HepG2 (cell line): ENCODE measurements around the gene GTF2H4. TPM values are rescaled to one million over a fixed set of nuclear protein-coding genes. Genes with fewer than 3 reads are reported as not detected.

ENCODE experiments used
- ATAC-seq: fragments of 200-7000 bp; cut with Tn5 transposase; 3 replicates; pipeline ENCODE4 v1.9.1; 2020; ENCODE audit warnings: mild to moderate bottlenecking, moderate library complexity
- BruUV-seq: library from RNA; stranded (reverse); fragments of 400-500 nt; replicated peaks from 2 replicates; lab custom pipeline; 2021; lab: Mats Ljungman, UMichigan
- CTCF ChIA-PET: fragments of 300-600 bp; formaldehyde crosslinking; extraction: SDS; loops from one replicate; lab custom pipeline; 2021; ENCODE audit warnings: low total read pairs, inconsistent platforms, low intra/inter-chr PET ratio; lab: Yijun Ruan, JAX
- POLR2A ChIA-PET: fragments of 350-600 bp; sonication (Branson Sonifier 250); formaldehyde crosslinking; loops from one replicate; lab custom pipeline; 2020; ENCODE audit warnings: antibody characterized with exemption, inconsistent platforms; lab: Yijun Ruan, JAX
- DNase-seq: peaks from one replicate; pipeline ENCODE4 v3.0.0-alpha.2; 2015; ENCODE audit warnings: low spot score
- FAIRE-seq: peaks from 3 replicates; lab custom pipeline; 2011; peaks lifted over from hg19 to GRCh38; lab: Jason Lieb, UNC
- H2AFZ ChIP-seq: one replicate; pipeline ENCODE4 v1.6.1; 2011; ENCODE audit warnings: low read length, inconsistent platforms
- H3K27ac ChIP-seq: fragments of 300-600 bp; 3 replicates; pipeline ENCODE4 v1.8.0; 2011; ENCODE audit warnings: mixed run types, mild to moderate bottlenecking, mixed read lengths, low read length, inconsistent platforms; ENCODE audit not compliant: insufficient read depth; ENCODE audit errors: extremely low read length
- H3K27me3 ChIP-seq, 2 experiments: fragments of 200-600 bp in 1 of 2; 2 replicates in 1 of 2; 3 replicates in 1 of 2; pipeline versions ENCODE4 v1.6.0 to v1.8.0; 2011; ENCODE audit warnings: low read length in 2 of 2, mild to moderate bottlenecking in 2 of 2, moderate library complexity in 2 of 2, inconsistent platforms in 1 of 2; ENCODE audit not compliant: insufficient read depth in 2 of 2, control insufficient read depth in 1 of 2
- H3K36me3 ChIP-seq, 2 experiments: fragments of 200-600 bp in 1 of 2; replicated peaks in 1 of 2; 2 replicates in 1 of 2; 3 replicates in 1 of 2; pipeline versions ENCODE4 v1.5.1 to v1.8.0; 2011; ENCODE audit warnings: low read length in 2 of 2, inconsistent platforms in 1 of 2; ENCODE audit not compliant: insufficient read depth in 2 of 2, control insufficient read depth in 1 of 2
- H3K4me1 ChIP-seq: 2 replicates; pipeline ENCODE4 v1.5.1; 2012; ENCODE audit warnings: low read length, inconsistent platforms; ENCODE audit not compliant: insufficient read depth
- H3K4me2 ChIP-seq: 2 replicates; pipeline ENCODE4 v1.6.0; 2011; ENCODE audit warnings: low read depth, low read length, inconsistent platforms
- H3K4me3 ChIP-seq, 3 experiments: fragments of 200-600 bp in 1 of 3; sonication (generic), shearing (Covaris generic) in 1 of 3; replicated peaks in 1 of 3; 2 replicates each; pipeline ENCODE4 v1.5.1; 2011 to 2016; ENCODE audit warnings: low read length in 3 of 3, inconsistent platforms in 2 of 3, low read depth in 2 of 3, mild to moderate bottlenecking in 2 of 3, control low read depth in 1 of 3, mixed read lengths in 1 of 3; ENCODE audit not compliant: insufficient read depth in 1 of 3
- H3K79me2 ChIP-seq: one replicate; pipeline ENCODE4 v1.6.1; 2011; ENCODE audit warnings: low read length, inconsistent platforms; ENCODE audit not compliant: insufficient read depth
- H3K9ac ChIP-seq: 2 replicates; pipeline ENCODE4 v1.6.0; 2011; ENCODE audit warnings: mild to moderate bottlenecking, low read depth, low read length, inconsistent platforms; ENCODE audit not compliant: insufficient read depth
- H3K9me3 ChIP-seq: 2 replicates; pipeline ENCODE4 v1.5.1; 2012; ENCODE audit warnings: mild to moderate bottlenecking, low read length
- H4K20me1 ChIP-seq: 2 replicates; pipeline ENCODE4 v1.6.0; 2011; ENCODE audit warnings: inconsistent platforms, mild to moderate bottlenecking, low read length, moderate library complexity; ENCODE audit not compliant: insufficient read depth
- KLF12 ChIP-seq: sonication (generic); formaldehyde crosslinking; IDR thresholded peaks from 2 replicates; pipeline ENCODE4 v1.4.0; 2020; ENCODE audit warnings: missing genetic modification reagents, borderline replicate concordance
- PITX1 ChIP-seq: sonication (generic); formaldehyde crosslinking; IDR thresholded peaks from 2 replicates; pipeline ENCODE4 v1.5.1; 2020; ENCODE audit warnings: mild to moderate bottlenecking, missing genetic modification reagents
- STAG1 ChIP-seq: sonication (generic); formaldehyde crosslinking; IDR thresholded peaks from 2 replicates; pipeline ENCODE4 v1.4.0; 2020; ENCODE audit warnings: missing genetic modification reagents
- TEAD3 ChIP-seq: optimal IDR thresholded peaks from 2 replicates; pipeline ENCODE3; 2016; ENCODE audit warnings: borderline replicate concordance
- ZEB1 ChIP-seq: IDR thresholded peaks from 2 replicates; pipeline ENCODE4 v1.6.1; 2012; ENCODE audit warnings: mild to moderate bottlenecking, low read depth, inconsistent platforms; ENCODE audit not compliant: insufficient replicate concordance
- ZFAT ChIP-seq: sonication (generic); formaldehyde crosslinking; conservative IDR thresholded peaks from 2 replicates; pipeline ENCODE4 v1.8.1; 2023; ENCODE audit warnings: missing genetic modification reagents, inconsistent platforms
- ZNF660 ChIP-seq: sonication (generic); formaldehyde crosslinking; IDR thresholded peaks from 2 replicates; pipeline ENCODE4 v1.5.1; 2020; ENCODE audit warnings: mild to moderate bottlenecking, low read depth, missing genetic modification reagents, borderline replicate concordance
- ZNF670 ChIP-seq: sonication (generic); formaldehyde crosslinking; IDR thresholded peaks from 2 replicates; pipeline ENCODE4 v1.8.0; 2022; ENCODE audit warnings: mild to moderate bottlenecking, missing genetic modification reagents, borderline replicate concordance
- ZNF772 ChIP-seq: sonication (generic); formaldehyde crosslinking; IDR thresholded peaks from 2 replicates; pipeline ENCODE4 v1.5.0; 2020; ENCODE audit warnings: mild to moderate bottlenecking, missing genetic modification reagents
- ZSCAN29 ChIP-seq: sonication (generic); formaldehyde crosslinking; conservative IDR thresholded peaks from 2 replicates; pipeline ENCODE4 v1.4.0; 2020; ENCODE audit warnings: mild to moderate bottlenecking, missing genetic modification reagents
- WGBS: methylation state at CpG from one replicate; pipeline ENCODE4 v1.1.6; 2017; ENCODE audit warnings: low lambda C conversion rate; 5-methylcytosine and 5-hydroxymethylcytosine counted together
- in situ Hi-C: cut with HindIII; loops from 2 replicates; pipeline ENCODE4 v1.10.0; 2017; ENCODE audit warnings: low pct_unique_long_range_greater_than_20kb; ENCODE audit not compliant: extremely low pct_ligation_motif_present
- intact Hi-C: fragments of 100-400 bp; cut with micrococcal nuclease; formaldehyde crosslinking; loops from one replicate; pipeline ENCODE4 v1.10.0; 2022; ENCODE audit not compliant: unreplicated experiment
- polyA plus RNA-seq, 8 experiments: library from polyadenylated mRNA; depleted of rRNA in 3 of 8; stranded (reverse) in 7 of 8; unstranded in 1 of 8; fragments of >200 nt; fragmentation: Illumina TruSeq in 4 of 8; extraction: Trizol in 4 of 8; gene quantifications; 2 replicates each; pipeline versions ENCODE4 v1.2.1 to v1.2.3, GENCODE V29; 2011 to 2016; ENCODE audit warnings: low read depth in 4 of 8, missing spikeins in 1 of 8, mixed read lengths in 1 of 8; ENCODE audit not compliant: insufficient read depth in 1 of 8
- total RNA-seq, 5 experiments: library from RNA; depleted of rRNA; stranded (reverse); fragments of >200 nt; fragmentation: Illumina TruSeq; extraction: Trizol; gene quantifications; 2 replicates each; pipeline ENCODE4 v1.2.3, GENCODE V29; 2016; ENCODE audit warnings: low read depth in 1 of 5
- TF ChIP-seq, protein P1 (sequence below): sonication (generic); formaldehyde crosslinking; IDR thresholded peaks from 2 replicates; pipeline ENCODE4 v1.4.0; 2020; ENCODE audit warnings: missing genetic modification reagents, borderline replicate concordance
- TF ChIP-seq, protein P2 (sequence below): IDR thresholded peaks from 2 replicates; pipeline ENCODE4 v1.6.1; 2016; ENCODE audit warnings: control low read depth
- TF ChIP-seq, protein P3 (sequence below): IDR thresholded peaks from 2 replicates; pipeline ENCODE4 v1.6.1; 2016

GTF2H4 gene
- total and polyA plus RNA-seq, 2 of the 13 experiments (the other 11 are each of a cell fraction or from before 2014, with no cell fraction given): 15.9 to 49.3 TPM

DNA sequence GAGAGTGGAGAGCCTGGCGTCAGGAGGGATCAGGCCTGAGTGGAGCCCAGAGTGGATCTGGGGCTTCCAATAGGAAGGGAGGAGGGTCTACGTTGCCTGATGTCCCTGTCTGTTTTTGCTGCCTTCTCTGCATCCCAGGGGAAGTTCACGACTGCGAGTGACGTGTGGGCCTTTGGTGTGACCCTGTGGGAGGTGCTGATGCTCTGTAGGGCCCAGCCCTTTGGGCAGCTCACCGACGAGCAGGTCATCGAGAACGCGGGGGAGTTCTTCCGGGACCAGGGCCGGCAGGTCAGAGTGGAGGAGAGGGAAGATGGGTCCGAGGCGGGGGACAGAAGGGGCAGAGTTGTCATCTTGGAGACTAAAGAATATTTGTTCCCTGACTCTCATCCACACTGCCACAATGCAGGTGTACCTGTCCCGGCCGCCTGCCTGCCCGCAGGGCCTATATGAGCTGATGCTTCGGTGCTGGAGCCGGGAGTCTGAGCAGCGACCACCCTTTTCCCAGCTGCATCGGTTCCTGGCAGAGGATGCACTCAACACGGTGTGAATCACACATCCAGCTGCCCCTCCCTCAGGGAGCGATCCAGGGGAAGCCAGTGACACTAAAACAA, 9.2 kb upstream of the GTF2H4 start (continued):
- TF ChIP-seq, protein P1, sequence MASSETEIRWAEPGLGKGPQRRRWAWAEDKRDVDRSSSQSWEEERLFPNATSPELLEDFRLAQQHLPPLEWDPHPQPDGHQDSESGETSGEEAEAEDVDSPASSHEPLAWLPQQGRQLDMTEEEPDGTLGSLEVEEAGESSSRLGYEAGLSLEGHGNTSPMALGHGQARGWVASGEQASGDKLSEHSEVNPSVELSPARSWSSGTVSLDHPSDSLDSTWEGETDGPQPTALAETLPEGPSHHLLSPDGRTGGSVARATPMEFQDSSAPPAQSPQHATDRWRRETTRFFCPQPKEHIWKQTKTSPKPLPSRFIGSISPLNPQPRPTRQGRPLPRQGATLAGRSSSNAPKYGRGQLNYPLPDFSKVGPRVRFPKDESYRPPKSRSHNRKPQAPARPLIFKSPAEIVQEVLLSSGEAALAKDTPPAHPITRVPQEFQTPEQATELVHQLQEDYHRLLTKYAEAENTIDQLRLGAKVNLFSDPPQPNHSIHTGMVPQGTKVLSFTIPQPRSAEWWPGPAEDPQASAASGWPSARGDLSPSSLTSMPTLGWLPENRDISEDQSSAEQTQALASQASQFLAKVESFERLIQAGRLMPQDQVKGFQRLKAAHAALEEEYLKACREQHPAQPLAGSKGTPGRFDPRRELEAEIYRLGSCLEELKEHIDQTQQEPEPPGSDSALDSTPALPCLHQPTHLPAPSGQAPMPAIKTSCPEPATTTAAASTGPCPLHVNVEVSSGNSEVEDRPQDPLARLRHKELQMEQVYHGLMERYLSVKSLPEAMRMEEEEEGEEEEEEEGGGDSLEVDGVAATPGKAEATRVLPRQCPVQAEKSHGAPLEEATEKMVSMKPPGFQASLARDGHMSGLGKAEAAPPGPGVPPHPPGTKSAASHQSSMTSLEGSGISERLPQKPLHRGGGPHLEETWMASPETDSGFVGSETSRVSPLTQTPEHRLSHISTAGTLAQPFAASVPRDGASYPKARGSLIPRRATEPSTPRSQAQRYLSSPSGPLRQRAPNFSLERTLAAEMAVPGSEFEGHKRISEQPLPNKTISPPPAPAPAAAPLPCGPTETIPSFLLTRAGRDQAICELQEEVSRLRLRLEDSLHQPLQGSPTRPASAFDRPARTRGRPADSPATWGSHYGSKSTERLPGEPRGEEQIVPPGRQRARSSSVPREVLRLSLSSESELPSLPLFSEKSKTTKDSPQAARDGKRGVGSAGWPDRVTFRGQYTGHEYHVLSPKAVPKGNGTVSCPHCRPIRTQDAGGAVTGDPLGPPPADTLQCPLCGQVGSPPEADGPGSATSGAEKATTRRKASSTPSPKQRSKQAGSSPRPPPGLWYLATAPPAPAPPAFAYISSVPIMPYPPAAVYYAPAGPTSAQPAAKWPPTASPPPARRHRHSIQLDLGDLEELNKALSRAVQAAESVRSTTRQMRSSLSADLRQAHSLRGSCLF (CRISPR knock-in tag): no peak
- TF ChIP-seq ZSCAN29 (CRISPR knock-in tag) (no peak), KLF12 (CRISPR knock-in tag) (no peak)
- TF ChIP-seq, all 625 proteins: peak for 0

DNA sequence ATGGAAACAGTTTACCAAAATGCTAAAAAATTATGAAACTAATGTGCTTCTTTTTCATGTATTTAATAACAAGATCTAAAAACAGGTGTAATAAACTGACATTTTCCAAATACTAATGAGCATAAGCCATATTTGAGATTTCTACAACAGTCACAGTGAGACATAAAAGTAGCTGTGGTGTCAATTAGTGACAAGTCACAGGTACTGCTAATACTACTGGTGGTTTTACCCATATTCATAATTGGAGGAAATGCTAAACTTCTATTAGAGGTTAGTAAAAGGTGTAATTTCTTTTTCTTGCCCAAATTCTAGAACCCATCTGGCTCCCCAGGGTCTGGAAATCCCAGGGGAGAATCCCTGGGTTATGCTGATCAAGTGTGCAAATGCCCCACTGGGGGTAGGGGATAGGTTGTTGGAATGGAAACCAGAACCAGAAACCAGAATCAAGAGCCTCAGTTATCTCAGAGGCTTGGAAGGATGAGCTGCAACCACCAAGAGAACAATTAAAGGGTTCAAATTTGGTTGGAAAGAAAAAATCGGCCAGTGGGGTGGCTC, 7.1 kb upstream of the GTF2H4 start:
- Histone ChIP-seq H3K36me3 (peaks cover 17 to 32% of the 10 kb centered on the region in 2 experiments; a peak in 4 of 5 replicates), H3K9ac (no peak overlapping the region), H3K4me2 (no peak overlapping the region), H2AFZ (no peak overlapping the region), H3K4me3 (no peak overlapping the region), H3K9me3 (no peaks in the 10 kb centered on the region), H3K79me2 (no peaks in the 10 kb centered on the region), H3K4me1 (peaks cover 7% of the 10 kb centered on the region), H3K27ac (no peak overlapping the region), H3K27me3 (no peaks in the 10 kb centered on the region), H4K20me1 (no peaks in the 10 kb centered on the region)
- 33% methylated on average over 1 of the region's 1 CpG for WGBS
- in situ Hi-C loops (no loop called here), intact Hi-C loops (no loop called here)
- ChIA-PET POLR2A (interaction anchor here (1.3 kb wide), 1 partner anchor 13 kb away, joined by 3 read pairs; the partner anchor contains the start of gene VARS2), CTCF (no interaction called here)
- ATAC-seq (no peak), DNase-seq (no peak), FAIRE-seq (no peak)
- BruUV-seq: no TSS peak
- TF ChIP-seq ZNF660 (CRISPR knock-in tag): no peak
- TF ChIP-seq, protein P2, sequence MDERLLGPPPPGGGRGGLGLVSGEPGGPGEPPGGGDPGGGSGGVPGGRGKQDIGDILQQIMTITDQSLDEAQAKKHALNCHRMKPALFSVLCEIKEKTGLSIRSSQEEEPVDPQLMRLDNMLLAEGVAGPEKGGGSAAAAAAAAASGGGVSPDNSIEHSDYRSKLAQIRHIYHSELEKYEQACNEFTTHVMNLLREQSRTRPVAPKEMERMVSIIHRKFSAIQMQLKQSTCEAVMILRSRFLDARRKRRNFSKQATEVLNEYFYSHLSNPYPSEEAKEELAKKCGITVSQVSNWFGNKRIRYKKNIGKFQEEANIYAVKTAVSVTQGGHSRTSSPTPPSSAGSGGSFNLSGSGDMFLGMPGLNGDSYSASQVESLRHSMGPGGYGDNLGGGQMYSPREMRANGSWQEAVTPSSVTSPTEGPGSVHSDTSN: no peak
- TF ChIP-seq PITX1 (CRISPR knock-in tag): no peak
- no peak for TF ChIP-seq TEAD3 (CRISPR knock-in tag)
- TF ChIP-seq STAG1 (CRISPR knock-in tag): no peak
- TF ChIP-seq, protein P3, sequence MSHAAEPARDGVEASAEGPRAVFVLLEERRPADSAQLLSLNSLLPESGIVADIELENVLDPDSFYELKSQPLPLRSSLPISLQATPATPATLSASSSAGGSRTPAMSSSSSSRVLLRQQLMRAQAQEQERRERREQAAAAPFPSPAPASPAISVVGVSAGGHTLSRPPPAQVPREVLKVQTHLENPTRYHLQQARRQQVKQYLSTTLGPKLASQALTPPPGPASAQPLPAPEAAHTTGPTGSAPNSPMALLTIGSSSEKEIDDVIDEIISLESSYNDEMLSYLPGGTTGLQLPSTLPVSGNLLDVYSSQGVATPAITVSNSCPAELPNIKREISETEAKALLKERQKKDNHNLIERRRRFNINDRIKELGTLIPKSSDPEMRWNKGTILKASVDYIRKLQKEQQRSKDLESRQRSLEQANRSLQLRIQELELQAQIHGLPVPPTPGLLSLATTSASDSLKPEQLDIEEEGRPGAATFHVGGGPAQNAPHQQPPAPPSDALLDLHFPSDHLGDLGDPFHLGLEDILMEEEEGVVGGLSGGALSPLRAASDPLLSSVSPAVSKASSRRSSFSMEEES (CRISPR knock-in tag): no peak
- TF ChIP-seq ZEB1: no peak
- TF ChIP-seq ZNF670 (CRISPR knock-in tag): no peak
- no peak for TF ChIP-seq ZNF772 (CRISPR knock-in tag)
- no peak for TF ChIP-seq ZFAT (CRISPR knock-in tag)
